Measurements from ENCODE around the gene PKNOX1.
"Not testable (repeated sequence)": the region's sequence is repeated elsewhere in the genome, so short reads cannot be mapped to it uniquely, and the experiment has no call there.

PKNOX1 gene

GRCh38 chr21:43020177-43020576 is 45.8 kb downstream of the PKNOX1 start:
- no peak for DNase-seq (ENCODE audit: low spot score)

DNA sequence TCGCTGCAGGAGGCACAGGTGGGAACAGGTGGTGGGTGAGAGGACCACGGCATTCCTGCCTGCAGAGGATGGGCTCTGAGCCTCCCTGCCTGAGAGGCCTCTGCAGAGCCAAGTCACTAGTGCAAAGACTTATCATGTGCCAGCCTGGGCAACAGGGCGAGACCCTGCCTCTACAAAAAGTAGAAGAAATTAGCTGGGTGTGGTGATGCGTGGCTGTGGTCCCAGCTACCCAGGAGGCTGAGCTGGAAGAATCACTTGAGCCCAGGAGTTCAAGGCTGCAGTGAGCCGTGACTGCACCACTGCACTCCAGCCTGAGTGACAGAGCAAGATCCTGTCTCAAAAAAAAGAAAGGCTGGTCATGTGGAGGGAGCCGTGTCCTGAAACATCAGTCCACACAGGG is 46.4 kb downstream of the PKNOX1 start:
- DNase-seq (ENCODE audit: low spot score), result no peak

DNA sequence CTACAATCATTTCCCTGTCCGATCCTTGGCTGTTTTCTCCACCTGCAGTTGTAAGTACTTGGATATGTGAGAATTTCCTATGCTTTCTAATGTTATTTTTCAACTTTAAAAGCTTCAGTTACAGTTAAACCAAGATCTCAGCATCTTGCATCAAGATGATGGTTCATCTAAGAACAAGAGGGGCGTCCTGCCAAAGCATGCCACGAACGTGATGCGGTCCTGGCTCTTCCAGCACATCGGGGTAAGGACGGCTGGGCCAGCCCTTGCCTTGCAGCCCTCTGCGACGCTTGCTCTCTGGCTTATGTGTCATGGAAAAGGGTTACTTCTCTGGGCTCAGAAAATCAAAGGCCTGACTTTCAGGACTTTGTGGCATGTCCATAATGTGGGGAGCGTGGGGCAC is 46.8 kb downstream of the PKNOX1 start:
- no peak for DNase-seq (ENCODE audit: low spot score)

DNA sequence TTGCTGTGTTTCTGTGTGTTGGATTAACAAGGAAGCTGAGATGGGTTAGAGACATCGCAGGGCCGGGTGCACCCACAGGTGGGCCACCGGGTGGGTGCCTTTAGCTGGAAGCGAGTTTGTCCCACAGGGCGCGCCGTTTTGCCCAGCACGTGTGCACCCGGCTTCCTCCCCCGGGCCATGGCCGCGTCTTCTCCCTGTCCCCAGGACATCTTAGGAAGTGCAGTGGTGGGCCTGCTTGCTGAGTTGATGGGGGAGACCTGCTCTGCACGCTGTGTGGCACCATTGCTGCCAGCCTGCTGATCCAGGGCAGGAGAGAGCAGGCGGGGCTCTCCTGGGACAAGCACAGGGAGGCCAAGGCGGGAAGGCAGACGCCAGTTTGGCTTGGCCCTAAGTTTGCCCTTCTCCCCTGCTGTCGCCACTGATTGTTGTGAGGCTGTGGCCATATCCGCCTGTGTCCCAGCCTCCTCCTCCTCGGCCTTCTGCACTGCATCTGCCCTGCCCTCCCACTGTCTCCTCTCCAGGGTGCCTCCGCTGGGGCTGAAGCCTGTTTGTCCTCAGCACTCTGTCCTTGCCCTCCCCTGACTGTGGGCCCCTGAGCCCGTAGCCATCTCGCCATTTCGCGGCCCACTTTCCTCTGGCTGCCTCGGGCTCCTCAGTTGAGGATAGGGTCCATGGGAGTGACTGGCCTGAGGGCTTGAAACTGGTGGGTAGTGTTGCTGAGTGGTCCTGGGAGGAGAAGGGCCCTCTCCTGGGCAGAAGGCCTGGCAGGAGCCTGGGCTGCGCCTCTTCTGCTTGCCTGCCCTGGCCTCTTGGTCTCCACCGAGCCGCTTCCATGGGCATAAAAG is 47.6 kb downstream of the PKNOX1 start:
- DNase-seq (ENCODE audit: low spot score), result no peak

DNA sequence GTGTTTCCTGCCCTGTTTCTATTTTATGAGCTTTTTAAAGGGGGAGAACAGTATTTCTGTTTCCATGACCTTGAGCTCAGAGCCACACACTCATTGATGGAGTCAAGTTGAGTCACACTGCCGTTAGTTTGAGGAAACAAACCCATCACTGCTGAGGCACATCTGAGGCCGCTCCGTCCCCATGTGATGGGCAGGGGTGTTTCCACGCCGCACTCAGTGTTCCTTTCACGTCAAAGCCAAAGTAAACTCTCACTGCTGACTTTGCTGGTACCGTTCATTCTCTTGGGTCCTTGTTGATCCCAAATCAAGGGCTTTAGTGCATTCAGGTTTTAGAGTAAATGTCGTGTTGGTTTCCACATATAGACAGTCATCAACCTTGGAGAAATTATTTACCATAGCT is 48.8 kb downstream of the PKNOX1 start:
- DNase-seq (ENCODE audit: low spot score), result no peak

DNA sequence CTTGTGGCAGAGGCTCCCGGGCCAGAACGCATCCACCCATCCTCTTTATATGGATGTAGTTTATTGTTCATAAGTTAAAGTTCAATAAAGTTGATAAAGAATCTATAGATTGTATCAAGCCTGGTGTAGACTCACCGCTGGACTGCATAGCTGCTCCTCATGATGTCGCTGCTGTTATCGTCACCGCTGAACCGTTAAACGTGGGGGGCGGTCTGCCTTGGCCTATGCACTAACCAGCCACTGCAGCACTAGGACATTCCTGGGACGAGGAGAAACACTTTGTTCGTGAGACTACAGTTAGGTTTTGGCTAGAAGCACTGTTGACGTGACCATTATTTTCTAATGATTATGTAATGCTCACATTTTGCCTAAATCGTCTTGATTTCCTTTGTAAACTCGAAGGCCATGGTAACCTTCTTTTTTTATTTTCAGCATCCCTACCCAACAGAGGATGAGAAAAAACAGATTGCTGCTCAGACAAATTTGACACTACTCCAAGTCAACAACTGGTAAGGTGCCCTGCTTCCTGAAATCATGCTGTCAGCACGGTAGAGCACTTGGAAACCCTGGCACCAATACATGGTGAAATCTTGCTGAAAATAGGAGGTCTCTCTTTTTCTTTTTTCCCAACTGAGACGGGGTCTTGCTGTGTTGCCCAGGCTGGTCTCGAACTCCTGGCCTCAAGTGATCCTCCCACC is 50.2 kb downstream of the PKNOX1 start:
- DNase-seq (ENCODE audit: low spot score), result no peak

- DNase-seq (ENCODE audit: low spot score), result no peak
Measured at GRCh38 chr21:43025636-43026180, 51.3 kb downstream of the PKNOX1 start.

- DNase-seq (ENCODE audit: low spot score), result no peak
Measured at GRCh38 chr21:43027846-43028731, 53.7 kb downstream of the PKNOX1 start.

DNA sequence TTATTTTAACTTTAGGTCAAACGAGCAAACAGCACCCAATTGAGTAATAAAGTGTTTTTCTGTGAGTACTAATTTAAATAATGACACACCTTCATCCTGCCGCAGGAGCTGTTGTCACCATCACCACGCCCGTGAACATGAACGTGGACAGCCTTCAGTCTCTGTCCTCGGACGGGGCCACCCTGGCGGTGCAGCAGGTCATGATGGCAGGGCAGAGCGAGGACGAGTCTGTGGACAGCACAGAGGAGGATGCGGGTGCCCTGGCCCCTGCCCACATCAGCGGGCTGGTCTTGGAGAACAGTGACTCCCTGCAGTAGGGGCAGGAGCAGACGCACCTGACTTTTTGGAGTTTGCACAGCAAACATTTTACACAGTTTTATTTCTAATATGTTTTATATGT is 55.4 kb downstream of the PKNOX1 start:
- DNase-seq (ENCODE audit: low spot score), result no peak

- DNase-seq (ENCODE audit: low spot score), result no peak
Measured at GRCh38 chr21:43031121-43031619, 56.8 kb downstream of the PKNOX1 start.

DNA sequence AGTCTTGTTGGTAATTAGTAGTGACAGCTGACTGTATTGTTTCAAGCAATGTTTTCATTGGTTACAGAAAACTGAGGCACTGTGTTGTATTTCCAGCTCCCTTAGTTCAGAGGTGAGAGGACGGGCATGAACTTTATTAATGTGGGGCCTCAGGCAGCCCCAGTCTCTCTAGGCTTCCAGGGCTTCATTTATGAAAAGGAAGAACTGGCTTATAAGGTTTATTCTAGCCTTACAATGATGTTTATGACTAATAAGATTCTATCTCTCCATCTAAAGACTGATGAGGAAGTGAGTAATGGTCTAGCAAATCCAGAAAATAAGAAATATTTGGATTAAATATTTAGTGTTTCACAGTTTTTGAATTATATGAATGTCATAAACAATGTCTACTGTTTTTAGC is 59.7 kb downstream of the PKNOX1 start:
- no peak for DNase-seq (ENCODE audit: low spot score)

- no peak for DNase-seq (ENCODE audit: low spot score)
Measured at GRCh38 chr21:43034826-43035225, 60.5 kb downstream of the PKNOX1 start.

DNA sequence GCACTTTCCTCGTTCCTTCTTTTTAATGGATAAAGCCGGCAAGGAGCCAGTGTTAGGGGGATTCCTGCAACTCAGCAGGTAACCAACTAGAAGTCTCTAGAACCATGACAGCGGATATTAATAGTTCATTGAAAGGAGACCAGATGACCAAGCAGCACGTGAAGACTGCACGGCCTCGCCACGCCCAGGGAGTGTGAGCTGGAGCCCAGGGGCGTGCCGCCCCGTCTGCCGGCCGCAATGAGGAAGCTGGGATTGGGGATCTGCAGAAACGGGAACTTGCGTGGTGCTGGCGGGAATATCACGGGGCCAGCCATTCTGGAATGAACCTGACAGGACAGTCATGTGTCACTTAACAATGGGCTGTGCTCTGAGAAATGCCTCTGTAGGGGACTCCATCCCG is 62.5 kb downstream of the PKNOX1 start:
- not testable (repeated sequence) for DNase-seq (ENCODE audit: low spot score)

GRCh38 chr21:43037918-43038658 is 63.7 kb downstream of the PKNOX1 start:
- not testable (repeated sequence) for DNase-seq (ENCODE audit: low spot score)

DNA sequence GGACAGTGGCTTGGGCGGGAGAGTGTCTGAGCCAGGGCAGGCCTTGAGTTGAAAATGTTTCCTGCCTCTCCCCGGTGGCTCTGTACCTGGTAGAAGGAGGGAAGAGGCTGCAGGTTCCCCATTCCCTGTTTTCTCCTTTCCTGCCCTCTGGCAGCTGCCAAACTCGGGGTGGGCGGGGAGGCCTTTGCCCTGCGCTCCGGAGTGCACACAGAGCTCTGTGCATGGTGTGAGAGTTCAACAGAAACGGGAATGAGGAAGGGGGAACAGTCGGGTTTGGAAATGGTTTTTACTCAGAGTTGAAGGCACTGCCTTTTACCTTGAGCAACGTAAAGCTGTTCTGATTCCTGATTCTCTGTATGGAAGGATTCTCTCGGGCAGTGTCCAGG is 64.3 kb downstream of the PKNOX1 start:
- DNase-seq (ENCODE audit: low spot score), result not testable (repeated sequence)

GRCh38 chr21:43042169-43042568 is 67.8 kb downstream of the PKNOX1 start:
- DNase-seq (ENCODE audit: low spot score), result not testable (repeated sequence)

GRCh38 chr21:43043291-43043690 is 68.9 kb downstream of the PKNOX1 start:
- DNase-seq (ENCODE audit: low spot score), result not testable (repeated sequence)

DNA sequence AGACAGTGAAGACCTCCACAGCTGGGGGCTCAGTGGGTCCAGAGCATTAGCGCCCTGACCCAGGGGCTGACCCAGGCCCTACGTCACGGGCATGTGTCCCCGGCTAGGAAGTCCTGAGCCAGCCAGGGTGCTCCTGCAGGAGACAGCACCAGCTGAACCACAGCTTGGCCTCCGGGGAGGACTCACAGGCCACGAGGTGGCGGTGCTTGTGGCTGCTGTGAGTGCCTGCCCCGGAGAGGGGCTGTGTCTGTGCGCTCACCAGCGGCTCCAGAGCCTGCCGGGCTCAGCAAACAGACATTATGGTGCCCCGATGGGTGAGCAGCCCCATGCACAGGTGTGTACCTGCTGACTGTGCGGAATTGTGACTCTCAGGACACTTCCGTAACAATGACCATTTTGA is 70.2 kb downstream of the PKNOX1 start:
- DNase-seq (ENCODE audit: low spot score), result not testable (repeated sequence)

DNA sequence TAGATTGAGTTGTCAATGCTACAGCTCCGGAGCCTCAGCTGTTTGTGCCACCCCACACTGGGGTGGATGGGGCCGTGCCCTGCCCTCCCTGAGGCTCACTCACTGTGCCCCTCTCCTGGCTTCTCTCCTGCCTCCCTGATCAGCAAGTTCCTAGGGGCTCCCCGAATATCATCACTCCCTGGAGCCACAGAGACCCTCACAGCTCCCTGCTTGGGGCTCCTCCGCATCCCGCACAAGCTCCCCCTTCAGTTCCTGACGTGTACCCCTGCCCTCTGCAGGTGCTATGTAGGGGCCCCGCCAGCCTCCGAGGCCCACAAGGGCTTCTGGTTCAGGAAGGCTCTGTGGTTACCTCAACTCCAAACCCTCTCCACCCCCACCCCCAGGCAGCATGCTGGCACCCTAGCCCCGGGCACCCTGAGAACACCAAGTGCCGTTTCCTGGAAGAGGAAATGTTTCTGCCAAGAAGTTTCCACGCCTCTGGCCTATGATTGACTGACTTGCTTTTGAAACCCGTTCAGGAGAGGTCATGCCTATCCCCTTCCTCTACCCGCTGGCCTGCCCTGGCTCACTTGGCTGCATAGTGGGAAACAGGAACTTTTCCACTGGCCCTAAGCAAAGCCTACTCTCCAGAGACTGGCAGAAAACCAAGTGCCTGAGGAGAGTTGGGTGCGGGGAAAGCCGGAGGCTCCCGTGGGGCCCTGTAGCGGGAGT is 71.0 kb downstream of the PKNOX1 start:
- DNase-seq (ENCODE audit: low spot score), result not testable (repeated sequence)
